Suprapubic skin (tissue), 4 donors: ENCODE measurements around the gene L3MBTL4.

Experiments
- CTCF ChIP-seq, 2 donors: fragments of 200-600 bp in 1 of 2; fragments of 450-650 bp in 1 of 2; sonication (generic) in 1 of 2; IDR thresholded peaks; one replicate each; pipeline ENCODE4 v1.5.1; 2016 to 2019; ENCODE audit warnings: antibody characterized with exemption in 2 of 2, mild to moderate bottlenecking in 1 of 2, moderate library complexity in 1 of 2
- POLR2A ChIP-seq, 2 donors: fragments of 450-650 bp; IDR thresholded peaks; one replicate each; pipeline ENCODE4 v1.6.1; 2017; ENCODE audit warnings: antibody characterized with exemption in 2 of 2, mild to moderate bottlenecking in 2 of 2, moderate library complexity in 2 of 2
- POLR2AphosphoS5 ChIP-seq, 3 donors: sonication (generic); formaldehyde crosslinking; IDR thresholded peaks; one replicate each; pipeline ENCODE4 v1.6.1; 2017; ENCODE audit warnings: antibody characterized with exemption in 3 of 3

GRCh38 chr18:6194640-6195039, 220.1 kb downstream of the L3MBTL4 start:
- TF ChIP-seq CTCF (IDR thresholded peaks at IDR 0.05) (no peak), POLR2AphosphoS5 (IDR thresholded peaks at IDR 0.05) (no peak), POLR2A (IDR thresholded peaks at IDR 0.05) (no peak)
